Tibial nerve (tissue), 4 donors: Measurements from ENCODE around the gene PAPSS2. TPM values are rescaled to one million over a fixed set of nuclear protein-coding genes. Genes with fewer than 3 reads are reported as not detected.
A peak's percentile ranks its signal among the peaks of the same experiment; 100 is the strongest.
"Not testable (repeated sequence)": the region's sequence is repeated elsewhere in the genome, so short reads cannot be mapped to it uniquely, and the experiment has no call there.

Experiments used
- DNase-seq, 2 donors: peaks; one replicate each; pipeline ENCODE4 v3.0.0-alpha.2; 2019; ENCODE audit warnings: low spot score in 2 of 2
- H3K27ac ChIP-seq, 4 donors: fragments of 200-600 bp; sonication (generic) in 3 of 4; one replicate each; pipeline ENCODE4 v1.5.1; 2017 to 2019; ENCODE audit warnings: mild to moderate bottlenecking in 1 of 4
- H3K27me3 ChIP-seq, 2 donors: fragments of 200-600 bp; sonication (generic) in 1 of 2; one replicate each; pipeline versions ENCODE4 v1.5.1 to v1.6.0; 2017 to 2019
- H3K36me3 ChIP-seq, 3 donors: fragments of 200-600 bp; sonication (generic); one replicate each; pipeline ENCODE4 v1.5.1; 2018 to 2019
- H3K4me1 ChIP-seq, 4 donors: fragments of 200-600 bp; sonication (generic) in 3 of 4; one replicate each; pipeline ENCODE4 v1.5.1; 2017 to 2019
- H3K4me3 ChIP-seq, 4 donors: fragments of 200-600 bp; sonication (generic) in 3 of 4; one replicate each; pipeline ENCODE4 v1.5.1; 2017 to 2019; ENCODE audit warnings: mild to moderate bottlenecking in 1 of 4, moderate library complexity in 1 of 4
- H3K9me3 ChIP-seq, 4 donors: fragments of 200-600 bp; sonication (generic) in 3 of 4; one replicate each; pipeline ENCODE4 v1.5.1; 2017 to 2019
- EP300 ChIP-seq, 2 donors: sonication (generic); formaldehyde crosslinking; IDR thresholded peaks; one replicate each; pipeline ENCODE4 v1.6.1; 2017; ENCODE audit warnings: antibody characterized with exemption in 2 of 2, mild to moderate bottlenecking in 1 of 2
- POLR2A ChIP-seq, 2 donors: fragments of 450-650 bp; IDR thresholded peaks; one replicate each; pipeline ENCODE4 v1.6.1; 2017; ENCODE audit warnings: antibody characterized with exemption in 2 of 2, mild to moderate bottlenecking in 2 of 2, moderate library complexity in 2 of 2
- WGBS, 2 donors: methylation state at CpG; one replicate each; pipeline ENCODE4 v1.1.5; 2018; 5-methylcytosine and 5-hydroxymethylcytosine counted together
- total RNA-seq, 4 donors: library from RNA; depleted of rRNA; stranded (reverse); fragments of >200 nt; gene quantifications; one replicate each; pipeline ENCODE4 v1.1.0, GENCODE V29; 2016
- TF ChIP-seq, protein P1 (sequence below), 5 experiments: fragments of 200-600 bp in 3 of 5; fragments of 450-650 bp in 2 of 5; sonication (generic) in 3 of 5; IDR thresholded peaks; one replicate each; pipeline ENCODE4 v1.5.1; 2016 to 2019; ENCODE audit warnings: antibody characterized with exemption in 5 of 5, mild to moderate bottlenecking in 3 of 5, moderate library complexity in 2 of 5

Gene PAPSS2
- total RNA-seq, 4 donors from 2014 or later = 11.6 to 32.8 (median 19.8) TPM

DNA sequence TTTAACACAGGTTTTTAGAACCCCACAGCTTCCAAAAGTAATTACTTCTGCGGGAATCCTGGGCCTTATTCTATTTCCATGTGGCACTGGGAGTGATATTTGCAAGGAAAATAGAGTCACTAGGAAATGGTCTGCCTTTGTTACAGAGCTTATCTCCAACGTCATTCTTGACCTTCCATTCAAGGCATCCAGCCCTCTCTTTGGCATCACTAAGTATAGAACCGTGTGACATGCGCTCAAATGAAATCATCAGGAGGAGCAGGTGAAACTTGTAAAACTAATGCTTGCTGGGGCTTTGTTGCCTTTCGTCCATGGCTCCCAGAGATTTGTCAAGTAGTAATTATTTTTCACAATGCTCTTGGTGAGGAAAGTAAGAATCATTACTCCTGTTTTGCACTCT lies 73.4 kb downstream of the PAPSS2 start:
- H3K27me3 ChIP-seq = no peaks in the 10 kb centered on the region
- WGBS, 2 donors = 69 to 70% methylated on average over 5 of the region's 5 CpGs
- H3K4me1 ChIP-seq = peaks cover 0 to 11% (median 5%) of the 10 kb centered on the region in 4 donors
- TF ChIP-seq POLR2A (IDR thresholded peaks at IDR 0.05) = no peak
- TF ChIP-seq, protein P1, sequence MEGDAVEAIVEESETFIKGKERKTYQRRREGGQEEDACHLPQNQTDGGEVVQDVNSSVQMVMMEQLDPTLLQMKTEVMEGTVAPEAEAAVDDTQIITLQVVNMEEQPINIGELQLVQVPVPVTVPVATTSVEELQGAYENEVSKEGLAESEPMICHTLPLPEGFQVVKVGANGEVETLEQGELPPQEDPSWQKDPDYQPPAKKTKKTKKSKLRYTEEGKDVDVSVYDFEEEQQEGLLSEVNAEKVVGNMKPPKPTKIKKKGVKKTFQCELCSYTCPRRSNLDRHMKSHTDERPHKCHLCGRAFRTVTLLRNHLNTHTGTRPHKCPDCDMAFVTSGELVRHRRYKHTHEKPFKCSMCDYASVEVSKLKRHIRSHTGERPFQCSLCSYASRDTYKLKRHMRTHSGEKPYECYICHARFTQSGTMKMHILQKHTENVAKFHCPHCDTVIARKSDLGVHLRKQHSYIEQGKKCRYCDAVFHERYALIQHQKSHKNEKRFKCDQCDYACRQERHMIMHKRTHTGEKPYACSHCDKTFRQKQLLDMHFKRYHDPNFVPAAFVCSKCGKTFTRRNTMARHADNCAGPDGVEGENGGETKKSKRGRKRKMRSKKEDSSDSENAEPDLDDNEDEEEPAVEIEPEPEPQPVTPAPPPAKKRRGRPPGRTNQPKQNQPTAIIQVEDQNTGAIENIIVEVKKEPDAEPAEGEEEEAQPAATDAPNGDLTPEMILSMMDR (IDR thresholded peaks at IDR 0.05) = no peak
- TF ChIP-seq EP300 (IDR thresholded peaks at IDR 0.05) = no peak
- H3K9me3 ChIP-seq = no peaks in the 10 kb centered on the region
- no peak for DNase-seq
- H3K27ac ChIP-seq = no peak overlapping the region
- H3K4me3 ChIP-seq = no peak overlapping the region
- no peaks in the 10 kb centered on the region for H3K36me3 ChIP-seq

GRCh38 chr10:87734987-87735827 lies 75.5 kb downstream of the PAPSS2 start:
- Histone ChIP-seq H3K27ac (peak overlapping the region in 2 of 4 donors; percentile 30 to 61), H3K4me3 (no peak overlapping the region), H3K4me1 (peaks cover 0 to 16% (median 5%) of the 10 kb centered on the region in 4 donors), H3K36me3 (no peaks in the 10 kb centered on the region), H3K27me3 (no peaks in the 10 kb centered on the region), H3K9me3 (no peaks in the 10 kb centered on the region)
- 37 to 40% methylated on average over 7 of the region's 7 CpGs for WGBS, 2 donors
- peak in 1 of 2 donors; percentile 38 for DNase-seq
- TF ChIP-seq, protein P1 (IDR thresholded peaks at IDR 0.05) = peak; percentile 64 to 86 (median 80)
- no peak for TF ChIP-seq EP300 (IDR thresholded peaks at IDR 0.05)
- TF ChIP-seq POLR2A (IDR thresholded peaks at IDR 0.05) = no peak

GRCh38 chr10:87738253-87738652 lies 78.6 kb downstream of the PAPSS2 start:
- not testable (repeated sequence) for DNase-seq, H3K27me3 ChIP-seq, H3K36me3 ChIP-seq, H3K27ac ChIP-seq, H3K9me3 ChIP-seq, H3K4me3 ChIP-seq
- WGBS, 2 donors = 100% methylated on average over 1 of the region's 1 CpG
- H3K4me1 ChIP-seq = peaks cover 0 to 16% (median 5%) of the 10 kb centered on the region in 4 donors

- Histone ChIP-seq H3K4me1 (peaks cover 0 to 12% (median 5%) of the 10 kb centered on the region in 4 donors), H3K27ac (peak overlapping the region in 1 of 4 donors; percentile 14), H3K27me3 (no peaks in the 10 kb centered on the region), H3K36me3 (peaks cover 0 to 12% (median 0%) of the 10 kb centered on the region in 3 donors), H3K4me3 (no peak overlapping the region), H3K9me3 (no peaks in the 10 kb centered on the region)
- TF ChIP-seq EP300 (IDR thresholded peaks at IDR 0.05) (no peak), POLR2A (IDR thresholded peaks at IDR 0.05) (no peak)
- TF ChIP-seq, protein P1 (IDR thresholded peaks at IDR 0.05) = no peak
- no peak for DNase-seq
- WGBS, 2 donors = 81 to 88% methylated on average over 4 of the region's 4 CpGs
Observed at GRCh38 chr10:87739703-87740102, 80.0 kb downstream of the PAPSS2 start.

DNA sequence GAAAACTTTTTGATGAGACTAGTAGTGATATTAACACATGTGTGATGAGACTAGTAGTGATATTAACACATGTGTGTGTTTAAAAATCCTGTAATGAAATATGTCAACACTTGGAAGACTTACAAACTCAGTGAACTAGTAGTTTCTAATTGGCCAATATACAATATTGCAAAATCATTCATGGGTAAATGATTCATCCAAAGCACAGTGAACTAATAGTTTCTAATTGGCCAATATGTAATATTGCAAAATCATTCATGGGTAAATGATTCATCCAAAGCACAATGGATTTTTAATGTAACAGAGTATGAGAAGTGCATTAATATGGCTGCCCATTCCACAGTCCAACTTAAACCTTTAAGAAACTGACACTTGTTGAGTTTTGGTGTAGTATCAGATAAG lies 80.6 kb downstream of the PAPSS2 start:
- Histone ChIP-seq H3K27ac (peak overlapping the region in 1 of 4 donors; percentile 14), H3K4me1 (peaks cover 0 to 7% (median 0%) of the 10 kb centered on the region in 4 donors), H3K4me3 (no peak overlapping the region), H3K27me3 (no peaks in the 10 kb centered on the region), H3K36me3 (peaks cover 0 to 18% (median 0%) of the 10 kb centered on the region in 3 donors), H3K9me3 (no peaks in the 10 kb centered on the region)
- no peak for TF ChIP-seq POLR2A (IDR thresholded peaks at IDR 0.05)
- peak; percentile 22 to 72 for TF ChIP-seq EP300 (IDR thresholded peaks at IDR 0.05)
- no peak for DNase-seq

- H3K9me3 ChIP-seq, H3K4me1 ChIP-seq, H3K27me3 ChIP-seq, H3K27ac ChIP-seq, H3K4me3 ChIP-seq: not testable (repeated sequence)
- peak in 1 of 2 donors; percentile 17 for DNase-seq
- peaks cover 0 to 23% (median 0%) of the 10 kb centered on the region in 3 donors for H3K36me3 ChIP-seq
- 87 to 92% methylated on average over 12 to 18 of the region's 18 CpGs for WGBS, 2 donors
- TF ChIP-seq EP300 (IDR thresholded peaks at IDR 0.05) = peak in 1 of 2 donors; percentile 17
Observed at GRCh38 chr10:87742992-87743610, 83.4 kb downstream of the PAPSS2 start.
